ENCODE results near the gene RAPSN.

The RAPSN gene

DNA sequence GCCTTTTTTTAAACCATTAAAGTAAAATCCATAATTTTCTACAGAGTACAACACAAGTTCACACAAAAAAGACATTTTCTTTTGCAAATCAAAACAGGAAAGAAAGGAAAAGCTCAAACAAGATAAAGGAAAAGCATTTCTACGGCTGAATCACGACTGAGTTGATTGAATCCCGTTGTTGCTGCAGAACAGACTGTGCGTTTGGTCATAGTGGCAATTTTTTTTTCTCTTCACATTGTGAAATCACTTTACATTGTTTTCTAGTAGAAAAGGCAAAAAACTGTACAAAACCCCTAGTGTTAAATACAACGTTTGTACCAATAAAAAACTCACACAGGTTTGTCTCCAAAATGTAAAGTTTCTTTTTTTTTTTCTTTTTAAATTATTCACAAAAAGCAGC lies 17.3 kb upstream of the RAPSN start:
- Histone ChIP-seq H3K4me1 (ENCODE audit: control insufficient read depth in 2 of 2, insufficient read depth in 1 of 2, low read depth in 1 of 2, low read length in 2 of 2) (peaks cover 16 to 37% of the 10 kb centered on the region in 2 donors), H3K23ac (ENCODE audit: low read depth, low read length, poor library complexity) (no peak overlapping the region), H3K4me3 (ENCODE audit: low read length in 2 of 2) (no peak overlapping the region), H2AFZ (ENCODE audit: low read length) (no peak overlapping the region), H3K9ac (ENCODE audit: low read depth, low read length, poor library complexity) (no peak overlapping the region), H3K27ac (replicated peaks; ENCODE audit: low read length) (no peak overlapping the region), H2BK5ac (ENCODE audit: low read length) (no peak overlapping the region), H3K18ac (ENCODE audit: low read length) (no peak overlapping the region), H3K14ac (ENCODE audit: low read length) (no peak overlapping the region), H2BK12ac (ENCODE audit: low read length) (no peak overlapping the region), H3K36me3 (replicated peaks in 1 of 2; ENCODE audit: control insufficient read depth in 2 of 2, insufficient read depth in 2 of 2, low read length in 2 of 2) (peaks cover 16 to 83% of the 10 kb centered on the region in 2 donors), H2BK15ac (ENCODE audit: low read length) (no peak overlapping the region), H3K79me1 (ENCODE audit: low read depth, low read length) (peaks cover 2% of the 10 kb centered on the region), H3K4ac (ENCODE audit: low read length) (no peak overlapping the region), H4K91ac (ENCODE audit: low read depth, low read length, poor library complexity) (no peak overlapping the region), H3K27me3 (ENCODE audit: control insufficient read depth in 3 of 3, insufficient read depth in 3 of 3, low read depth in 1 of 3, low read length in 3 of 3) (no peaks in the 10 kb centered on the region), H2BK120ac (ENCODE audit: low read depth, low read length) (no peak overlapping the region), H2AK5ac (ENCODE audit: low read depth, low read length) (no peak overlapping the region), H4K8ac (ENCODE audit: low read depth, low read length) (no peak overlapping the region), H3K4me2 (ENCODE audit: insufficient read depth, low read length, poor library complexity, severe bottlenecking) (no peak overlapping the region), H3K9me3 (replicated peaks in 1 of 2; ENCODE audit: control insufficient read depth in 2 of 2, insufficient read depth in 1 of 2, low read depth in 1 of 2, low read length in 2 of 2) (no peaks in the 10 kb centered on the region)
- WGBS, 2 donors (ENCODE audit: extremely low coverage in 2 of 2, insufficient read length in 2 of 2, insufficient replicate concordance in 1 of 2) = no CpG with 5 or more reads among the region's 5 CpGs
- DNase-seq (ENCODE audit: low spot score) = no peak

DNA sequence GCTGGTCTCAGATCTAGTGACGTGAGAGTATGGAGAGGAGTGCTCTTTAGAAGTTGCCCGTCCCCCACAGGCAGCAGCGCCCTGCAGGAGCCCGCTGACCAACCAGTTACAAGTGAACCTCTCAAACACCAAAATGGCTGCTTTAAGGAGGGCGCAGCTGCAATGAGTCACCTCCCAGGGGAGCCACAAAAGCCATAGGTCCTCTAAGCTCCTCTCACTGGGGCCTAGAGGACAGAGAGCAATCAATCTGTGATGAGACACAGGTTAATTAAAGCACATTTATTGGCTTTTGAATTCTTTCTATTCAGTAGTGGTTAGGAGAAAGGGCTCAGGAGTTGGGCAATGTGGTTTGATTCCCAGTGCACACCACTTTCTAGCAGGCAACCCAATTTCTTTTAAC lies 15.5 kb upstream of the RAPSN start:
- H3K27me3 ChIP-seq (ENCODE audit: control insufficient read depth in 3 of 3, insufficient read depth in 3 of 3, low read depth in 1 of 3, low read length in 3 of 3) = no peaks in the 10 kb centered on the region
- peaks cover 2% of the 10 kb centered on the region for H3K79me1 ChIP-seq (ENCODE audit: low read depth, low read length)
- no peak overlapping the region for H2AFZ ChIP-seq (ENCODE audit: low read length)
- no peak overlapping the region for H3K4me2 ChIP-seq (ENCODE audit: insufficient read depth, low read length, poor library complexity, severe bottlenecking)
- H3K9ac ChIP-seq (ENCODE audit: low read depth, low read length, poor library complexity) = no peak overlapping the region
- H3K27ac ChIP-seq (replicated peaks; ENCODE audit: low read length) = peak overlapping the region; percentile 62
- no peaks in the 10 kb centered on the region for H3K9me3 ChIP-seq (replicated peaks in 1 of 2; ENCODE audit: control insufficient read depth in 2 of 2, insufficient read depth in 1 of 2, low read depth in 1 of 2, low read length in 2 of 2)
- H3K4me3 ChIP-seq (ENCODE audit: low read length in 2 of 2) = no peak overlapping the region
- no CpG with 5 or more reads among the region's 5 CpGs for WGBS, 2 donors (ENCODE audit: extremely low coverage in 2 of 2, insufficient read length in 2 of 2, insufficient replicate concordance in 1 of 2)
- H3K23ac ChIP-seq (ENCODE audit: low read depth, low read length, poor library complexity) = no peak overlapping the region
- no peak overlapping the region for H4K91ac ChIP-seq (ENCODE audit: low read depth, low read length, poor library complexity)
- H3K18ac ChIP-seq (ENCODE audit: low read length) = no peak overlapping the region
- H2BK15ac ChIP-seq (ENCODE audit: low read length) = no peak overlapping the region
- peaks cover 7 to 66% of the 10 kb centered on the region in 2 donors for H3K36me3 ChIP-seq (replicated peaks in 1 of 2; ENCODE audit: control insufficient read depth in 2 of 2, insufficient read depth in 2 of 2, low read length in 2 of 2)
- peaks cover 15 to 35% of the 10 kb centered on the region in 2 donors for H3K4me1 ChIP-seq (ENCODE audit: control insufficient read depth in 2 of 2, insufficient read depth in 1 of 2, low read depth in 1 of 2, low read length in 2 of 2)
- DNase-seq (ENCODE audit: low spot score) = peak; percentile 51
- no peak overlapping the region for H2BK5ac ChIP-seq (ENCODE audit: low read length)
- H4K8ac ChIP-seq (ENCODE audit: low read depth, low read length) = no peak overlapping the region
- no peak overlapping the region for H3K4ac ChIP-seq (ENCODE audit: low read length)
- no peak overlapping the region for H2BK120ac ChIP-seq (ENCODE audit: low read depth, low read length)
- H3K14ac ChIP-seq (ENCODE audit: low read length) = no peak overlapping the region
- no peak overlapping the region for H2BK12ac ChIP-seq (ENCODE audit: low read length)
- no peak overlapping the region for H2AK5ac ChIP-seq (ENCODE audit: low read depth, low read length)

DNA sequence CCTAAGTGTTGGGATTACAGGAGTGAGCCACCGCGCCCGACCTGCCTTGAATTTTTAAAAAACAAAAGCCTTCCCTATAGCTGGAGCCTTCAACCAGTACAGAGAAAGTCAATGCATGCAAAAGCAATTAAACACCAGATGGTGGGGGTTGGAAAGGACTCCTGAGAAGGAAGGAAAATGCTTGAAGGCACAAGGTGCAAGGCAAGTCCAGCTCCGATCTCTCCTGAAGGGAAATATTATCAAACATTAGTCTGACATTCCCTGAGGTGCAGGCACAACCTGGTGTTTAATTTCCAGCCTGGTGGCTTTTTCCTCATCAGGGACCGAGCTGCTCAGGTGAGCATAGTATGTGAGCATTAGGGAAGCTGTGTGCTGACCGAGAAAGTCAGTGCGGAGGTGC lies 12.9 kb upstream of the RAPSN start:
- Histone ChIP-seq H3K27ac (replicated peaks; ENCODE audit: low read length) (no peak overlapping the region), H3K9me3 (replicated peaks in 1 of 2; ENCODE audit: control insufficient read depth in 2 of 2, insufficient read depth in 1 of 2, low read depth in 1 of 2, low read length in 2 of 2) (no peaks in the 10 kb centered on the region), H3K4ac (ENCODE audit: low read length) (no peak overlapping the region), H3K23ac (ENCODE audit: low read depth, low read length, poor library complexity) (no peak overlapping the region), H3K4me3 (ENCODE audit: low read length in 2 of 2) (no peak overlapping the region), H2BK12ac (ENCODE audit: low read length) (no peak overlapping the region), H2BK5ac (ENCODE audit: low read length) (no peak overlapping the region), H3K14ac (ENCODE audit: low read length) (no peak overlapping the region), H2BK15ac (ENCODE audit: low read length) (no peak overlapping the region), H3K36me3 (replicated peaks in 1 of 2; ENCODE audit: control insufficient read depth in 2 of 2, insufficient read depth in 2 of 2, low read length in 2 of 2) (peaks cover 5 to 40% of the 10 kb centered on the region in 2 donors), H2BK120ac (ENCODE audit: low read depth, low read length) (no peak overlapping the region), H3K4me1 (ENCODE audit: control insufficient read depth in 2 of 2, insufficient read depth in 1 of 2, low read depth in 1 of 2, low read length in 2 of 2) (peaks cover under 1 to 15% of the 10 kb centered on the region in 2 donors), H3K18ac (ENCODE audit: low read length) (no peak overlapping the region), H2AK5ac (ENCODE audit: low read depth, low read length) (no peak overlapping the region), H3K9ac (ENCODE audit: low read depth, low read length, poor library complexity) (no peak overlapping the region), H2AFZ (ENCODE audit: low read length) (no peak overlapping the region), H3K27me3 (ENCODE audit: control insufficient read depth in 3 of 3, insufficient read depth in 3 of 3, low read depth in 1 of 3, low read length in 3 of 3) (no peaks in the 10 kb centered on the region), H3K4me2 (ENCODE audit: insufficient read depth, low read length, poor library complexity, severe bottlenecking) (no peak overlapping the region), H3K79me1 (ENCODE audit: low read depth, low read length) (no peaks in the 10 kb centered on the region), H4K91ac (ENCODE audit: low read depth, low read length, poor library complexity) (no peak overlapping the region), H4K8ac (ENCODE audit: low read depth, low read length) (no peak overlapping the region)
- no CpG with 5 or more reads among the region's 7 CpGs for WGBS, 2 donors (ENCODE audit: extremely low coverage in 2 of 2, insufficient read length in 2 of 2, insufficient replicate concordance in 1 of 2)
- no peak for DNase-seq (ENCODE audit: low spot score)

DNA sequence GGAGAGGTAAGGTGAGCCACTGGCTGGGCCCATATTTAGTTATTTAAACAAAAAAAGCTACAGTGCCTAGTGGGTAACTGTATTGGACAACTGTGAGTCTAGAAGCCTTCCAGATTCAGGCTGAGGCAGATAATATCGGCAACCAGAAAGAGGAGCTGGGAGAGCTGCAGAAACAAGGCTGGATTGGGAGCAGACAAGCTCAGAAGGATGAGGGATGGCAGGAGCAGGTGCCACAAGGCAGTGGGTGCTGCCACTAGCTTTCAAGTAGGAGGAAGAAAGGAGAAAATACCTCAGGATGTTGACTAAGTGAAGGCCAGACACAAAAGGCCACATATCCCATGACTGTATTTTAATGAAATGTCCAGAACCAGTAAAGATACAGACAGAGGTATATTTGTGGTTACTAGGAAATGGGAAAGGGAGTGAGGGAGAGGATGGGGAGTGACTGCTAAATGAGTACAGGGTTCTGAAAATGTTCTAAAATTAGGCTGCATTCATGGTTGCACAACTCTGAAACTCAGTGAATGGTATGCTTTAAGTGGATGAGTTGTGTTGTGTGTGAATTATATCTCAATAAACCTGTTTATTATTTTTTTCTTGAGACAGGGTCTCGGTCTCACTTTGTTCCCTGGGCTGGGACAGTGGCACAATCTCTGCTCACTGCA lies 11.8 kb upstream of the RAPSN start:
- no peak overlapping the region for H3K4me3 ChIP-seq (ENCODE audit: low read length in 2 of 2)
- H3K9ac ChIP-seq (ENCODE audit: low read depth, low read length, poor library complexity) = no peak overlapping the region
- WGBS, 2 donors (ENCODE audit: extremely low coverage in 2 of 2, insufficient read length in 2 of 2, insufficient replicate concordance in 1 of 2) = no CpG with 5 or more reads among the region's 2 CpGs
- no peak overlapping the region for H4K91ac ChIP-seq (ENCODE audit: low read depth, low read length, poor library complexity)
- H2BK12ac ChIP-seq (ENCODE audit: low read length) = no peak overlapping the region
- H3K79me1 ChIP-seq (ENCODE audit: low read depth, low read length) = no peaks in the 10 kb centered on the region
- no peak overlapping the region for H3K27ac ChIP-seq (replicated peaks; ENCODE audit: low read length)
- no peak overlapping the region for H2AK5ac ChIP-seq (ENCODE audit: low read depth, low read length)
- no peak overlapping the region for H2BK15ac ChIP-seq (ENCODE audit: low read length)
- DNase-seq (ENCODE audit: low spot score) = no peak
- no peak overlapping the region for H3K23ac ChIP-seq (ENCODE audit: low read depth, low read length, poor library complexity)
- H3K14ac ChIP-seq (ENCODE audit: low read length) = no peak overlapping the region
- no peak overlapping the region for H3K4me2 ChIP-seq (ENCODE audit: insufficient read depth, low read length, poor library complexity, severe bottlenecking)
- no peak overlapping the region for H2BK5ac ChIP-seq (ENCODE audit: low read length)
- no peaks in the 10 kb centered on the region for H3K9me3 ChIP-seq (replicated peaks in 1 of 2; ENCODE audit: control insufficient read depth in 2 of 2, insufficient read depth in 1 of 2, low read depth in 1 of 2, low read length in 2 of 2)
- H3K36me3 ChIP-seq (replicated peaks in 1 of 2; ENCODE audit: control insufficient read depth in 2 of 2, insufficient read depth in 2 of 2, low read length in 2 of 2) = peaks cover 5 to 28% of the 10 kb centered on the region in 2 donors
- H2BK120ac ChIP-seq (ENCODE audit: low read depth, low read length) = no peak overlapping the region
- H3K27me3 ChIP-seq (ENCODE audit: control insufficient read depth in 3 of 3, insufficient read depth in 3 of 3, low read depth in 1 of 3, low read length in 3 of 3) = no peaks in the 10 kb centered on the region
- H3K18ac ChIP-seq (ENCODE audit: low read length) = no peak overlapping the region
- peaks cover 0 to 11% of the 10 kb centered on the region in 2 donors for H3K4me1 ChIP-seq (ENCODE audit: control insufficient read depth in 2 of 2, insufficient read depth in 1 of 2, low read depth in 1 of 2, low read length in 2 of 2)
- no peak overlapping the region for H2AFZ ChIP-seq (ENCODE audit: low read length)
- H3K4ac ChIP-seq (ENCODE audit: low read length) = no peak overlapping the region
- H4K8ac ChIP-seq (ENCODE audit: low read depth, low read length) = no peak overlapping the region
